OCI-LY7 (cell line): ENCODE data around the gene TEX36.

Experiments
- EZH2phosphoT487 ChIP-seq: fragments of 200-600 bp; sonication (generic); IDR thresholded peaks from 2 replicates; pipeline ENCODE4 v1.6.1; 2018; ENCODE audit warnings: low read depth, borderline replicate concordance, mild to moderate bottlenecking, mixed run types, antibody characterized with exemption, low read length, moderate library complexity, mixed read lengths
- TF ChIP-seq, protein P1 (sequence below): fragments of 200-600 bp; sonication (generic); conservative IDR thresholded peaks from 2 replicates; pipeline ENCODE4 v1.5.1; 2014; ENCODE audit warnings: mild to moderate bottlenecking, antibody characterized with exemption, low read length, moderate library complexity, mixed read lengths

DNA sequence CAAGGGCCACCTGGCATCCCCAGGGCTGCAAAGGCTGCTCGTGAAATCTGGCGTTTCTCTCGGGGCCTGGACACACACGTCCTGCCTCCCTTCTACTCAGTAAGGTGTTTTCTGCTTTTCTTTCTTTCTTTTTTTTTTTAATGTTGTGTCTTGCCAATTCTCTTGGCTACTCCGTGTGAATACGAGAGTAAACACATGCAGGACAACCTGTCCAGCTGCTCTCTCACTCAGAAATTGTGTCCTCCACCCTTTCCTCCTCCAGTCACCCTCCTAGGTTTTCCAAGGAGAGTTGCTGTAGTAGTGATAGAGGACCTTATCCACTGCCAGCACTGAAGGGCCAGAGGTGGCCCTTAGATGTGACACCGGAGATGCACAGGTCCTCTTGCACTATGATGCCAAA is 858 bp upstream of the TEX36 start:
- TF ChIP-seq, protein P1, sequence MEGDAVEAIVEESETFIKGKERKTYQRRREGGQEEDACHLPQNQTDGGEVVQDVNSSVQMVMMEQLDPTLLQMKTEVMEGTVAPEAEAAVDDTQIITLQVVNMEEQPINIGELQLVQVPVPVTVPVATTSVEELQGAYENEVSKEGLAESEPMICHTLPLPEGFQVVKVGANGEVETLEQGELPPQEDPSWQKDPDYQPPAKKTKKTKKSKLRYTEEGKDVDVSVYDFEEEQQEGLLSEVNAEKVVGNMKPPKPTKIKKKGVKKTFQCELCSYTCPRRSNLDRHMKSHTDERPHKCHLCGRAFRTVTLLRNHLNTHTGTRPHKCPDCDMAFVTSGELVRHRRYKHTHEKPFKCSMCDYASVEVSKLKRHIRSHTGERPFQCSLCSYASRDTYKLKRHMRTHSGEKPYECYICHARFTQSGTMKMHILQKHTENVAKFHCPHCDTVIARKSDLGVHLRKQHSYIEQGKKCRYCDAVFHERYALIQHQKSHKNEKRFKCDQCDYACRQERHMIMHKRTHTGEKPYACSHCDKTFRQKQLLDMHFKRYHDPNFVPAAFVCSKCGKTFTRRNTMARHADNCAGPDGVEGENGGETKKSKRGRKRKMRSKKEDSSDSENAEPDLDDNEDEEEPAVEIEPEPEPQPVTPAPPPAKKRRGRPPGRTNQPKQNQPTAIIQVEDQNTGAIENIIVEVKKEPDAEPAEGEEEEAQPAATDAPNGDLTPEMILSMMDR = no peak
- no peak for TF ChIP-seq EZH2phosphoT487
